ENCODE data around the gene ATP1A1.

ATP1A1 gene

DNA sequence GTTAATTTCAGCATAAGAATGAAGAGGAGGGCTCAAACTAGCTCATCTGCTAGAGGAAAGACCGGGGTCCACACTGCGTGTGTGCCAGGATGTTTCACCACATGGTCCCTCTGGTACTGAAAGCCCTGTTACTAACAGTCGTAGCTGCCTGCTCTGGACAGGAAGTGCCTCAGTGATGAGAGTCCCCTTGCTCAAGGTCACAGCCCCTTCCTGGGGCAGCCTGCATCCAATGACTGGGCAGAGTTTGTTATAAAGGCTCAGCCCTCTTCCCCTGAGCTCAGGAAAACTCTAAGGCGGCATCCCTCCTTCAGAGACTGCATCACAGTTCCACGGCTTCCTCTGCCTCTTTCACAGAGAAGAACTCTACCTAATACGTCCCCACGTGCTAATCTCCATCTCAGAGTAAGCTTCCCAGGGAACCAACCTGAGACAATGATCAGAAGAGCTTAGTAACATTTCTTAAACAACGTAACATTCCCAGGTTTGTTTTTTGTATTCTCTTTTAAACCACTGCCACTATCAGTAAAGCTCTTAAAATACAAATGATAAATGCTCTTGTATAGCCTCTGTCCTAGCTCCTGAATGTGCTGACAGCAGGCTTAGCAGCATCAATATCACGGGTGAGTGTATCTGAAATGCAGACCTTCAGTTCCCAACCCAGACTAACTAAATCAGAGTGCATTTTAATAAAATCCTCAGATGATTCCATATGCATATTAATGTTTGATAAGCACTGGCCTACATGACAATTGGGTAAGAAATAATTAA, 38.0 kb upstream of the ATP1A1 start:
- H3K4me3 Mint-ChIP-seq, result no peak overlapping the region
- no peaks in the 10 kb centered on the region for H3K9me3 Mint-ChIP-seq
- DNase-seq (ENCODE audit: low spot score in 2 of 2) (no peak), ATAC-seq (no peak)
- no peaks in the 10 kb centered on the region for H3K4me1 Mint-ChIP-seq
- H3K27ac Mint-ChIP-seq, result no peak overlapping the region
- no peaks in the 10 kb centered on the region for H3K36me3 Mint-ChIP-seq

DNA sequence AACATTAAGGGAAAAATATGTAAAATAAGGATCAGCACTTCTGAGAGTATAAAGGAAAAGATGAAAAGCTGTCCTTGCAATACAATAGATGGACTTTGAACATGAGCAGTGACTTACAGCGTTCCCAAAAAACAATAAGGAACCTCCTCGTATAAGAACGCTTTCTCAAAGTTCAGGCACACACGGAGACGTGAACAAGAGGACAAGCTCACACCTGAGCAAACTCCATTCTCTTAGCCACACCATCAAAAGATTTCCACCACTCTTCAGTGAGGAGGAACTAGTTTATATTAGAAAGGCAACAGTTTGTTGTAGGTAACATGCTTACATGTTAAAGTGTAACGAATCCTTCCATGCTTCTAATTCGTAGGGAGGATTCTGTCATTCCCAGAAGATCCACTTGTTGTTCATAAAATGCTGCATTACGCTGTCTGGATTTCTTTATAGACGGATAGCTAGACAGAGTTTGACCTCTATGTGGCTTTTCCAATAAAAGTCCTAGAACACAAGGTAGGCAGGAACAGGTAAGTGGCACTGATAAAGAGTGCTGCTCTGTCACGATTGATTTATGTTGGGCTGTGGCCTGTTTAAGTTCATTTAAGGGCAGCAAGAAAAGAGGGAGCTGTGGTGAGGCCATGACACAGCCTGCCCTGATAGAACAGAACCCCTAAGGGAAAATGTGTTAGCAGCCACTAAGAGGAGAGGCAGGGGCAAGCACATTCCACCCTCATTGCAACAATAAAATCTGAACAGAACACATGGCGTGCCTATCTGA, 37.0 kb upstream of the ATP1A1 start:
- no peaks in the 10 kb centered on the region for H3K4me1 Mint-ChIP-seq
- H3K27ac Mint-ChIP-seq, result no peak overlapping the region
- ATAC-seq, result no peak
- no peaks in the 10 kb centered on the region for H3K36me3 Mint-ChIP-seq
- H3K4me3 Mint-ChIP-seq, result no peak overlapping the region
- no peak for DNase-seq (ENCODE audit: low spot score in 2 of 2)
- H3K9me3 Mint-ChIP-seq, result no peaks in the 10 kb centered on the region

DNA sequence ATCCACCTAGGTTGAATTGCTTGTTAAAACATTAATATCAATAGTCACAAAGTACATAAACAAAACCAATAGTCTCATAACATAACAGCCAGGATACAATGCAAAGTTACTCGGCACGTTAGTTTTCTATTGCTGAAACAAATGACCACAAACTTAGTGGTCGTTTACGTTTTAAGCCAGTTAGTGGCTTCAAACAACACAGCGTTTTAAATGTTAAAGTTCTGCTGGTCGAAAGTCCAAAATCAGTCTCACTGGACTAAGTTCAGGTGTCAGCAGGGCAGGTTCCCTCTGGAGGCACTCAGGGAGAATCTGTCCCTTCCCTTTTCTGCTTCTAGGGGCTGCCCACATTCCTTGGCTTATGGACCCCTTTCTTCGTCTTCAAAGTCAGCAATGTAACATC, 35.6 kb upstream of the ATP1A1 start:
- H3K27ac Mint-ChIP-seq, result no peak overlapping the region
- no peak overlapping the region for H3K4me3 Mint-ChIP-seq
- no peak for DNase-seq (ENCODE audit: low spot score in 2 of 2)
- H3K36me3 Mint-ChIP-seq, result no peaks in the 10 kb centered on the region
- no peak for ATAC-seq
- no peaks in the 10 kb centered on the region for H3K4me1 Mint-ChIP-seq
- H3K9me3 Mint-ChIP-seq, result no peaks in the 10 kb centered on the region

DNA sequence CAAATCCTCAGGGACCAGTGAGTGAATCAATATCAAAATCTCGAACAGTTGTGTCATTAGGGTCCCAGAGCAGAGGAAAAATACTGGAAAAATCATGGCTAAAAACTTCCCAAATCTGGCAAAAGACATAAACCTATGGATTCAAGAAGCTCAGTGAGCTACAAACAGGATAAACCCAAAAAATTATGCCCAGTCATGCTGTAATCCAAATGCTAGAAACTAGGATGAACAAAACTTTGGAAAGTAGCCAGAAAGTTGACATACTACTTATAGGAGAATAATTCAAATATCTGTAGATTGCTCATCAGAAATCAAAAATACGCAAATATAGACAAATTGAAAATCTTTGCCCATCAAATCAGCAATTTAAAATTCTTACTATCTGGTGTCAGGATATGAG, 34.6 kb upstream of the ATP1A1 start:
- H3K36me3 Mint-ChIP-seq, result no peaks in the 10 kb centered on the region

DNA sequence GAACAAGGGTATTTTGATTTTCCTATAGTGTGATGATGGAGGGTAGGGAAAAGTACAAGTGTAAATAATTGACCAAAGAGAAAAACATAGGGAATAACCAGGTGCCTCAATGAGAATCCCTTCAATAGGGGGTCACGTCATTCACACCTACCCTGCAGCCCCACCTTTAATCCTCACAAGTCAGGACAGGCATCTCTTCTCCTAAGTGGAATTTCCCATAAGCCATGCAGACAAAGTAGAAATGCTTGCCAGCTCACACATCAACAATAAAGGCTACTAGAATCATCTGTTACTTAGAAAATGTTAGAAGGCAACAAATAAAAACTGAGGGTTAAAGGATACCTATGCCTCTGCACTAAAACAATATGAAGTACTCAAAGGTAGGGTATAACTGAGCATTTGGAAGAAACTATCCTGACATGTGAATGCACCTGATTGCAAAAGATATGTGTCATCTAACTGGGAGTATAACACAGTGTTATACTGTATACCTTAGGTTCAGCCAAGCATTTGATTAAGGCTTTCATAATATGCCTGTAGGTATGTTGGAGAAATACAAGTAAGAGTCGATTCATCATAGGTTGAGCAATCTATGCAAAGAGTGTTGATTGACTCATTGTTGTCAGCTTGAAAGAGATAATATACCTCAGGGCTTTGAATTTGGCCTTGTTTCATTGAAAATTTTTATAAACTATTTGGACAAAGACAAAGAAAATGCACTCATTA, 32.4 kb upstream of the ATP1A1 start:
- Mint-ChIP-seq H3K9me3 (no peaks in the 10 kb centered on the region), H3K4me3 (no peak overlapping the region), H3K36me3 (no peaks in the 10 kb centered on the region), H3K27ac (no peak overlapping the region), H3K4me1 (no peaks in the 10 kb centered on the region)
- peak; percentile 21 for ATAC-seq
- no peak for DNase-seq (ENCODE audit: low spot score in 2 of 2)

More for the DNA sequence above, 34.6 kb upstream of the ATP1A1 start:
- Mint-ChIP-seq H3K4me1 (no peaks in the 10 kb centered on the region), H3K4me3 (no peak overlapping the region), H3K9me3 (no peaks in the 10 kb centered on the region), H3K27ac (no peak overlapping the region)
- ATAC-seq (no peak), DNase-seq (ENCODE audit: low spot score in 2 of 2) (no peak)

DNA sequence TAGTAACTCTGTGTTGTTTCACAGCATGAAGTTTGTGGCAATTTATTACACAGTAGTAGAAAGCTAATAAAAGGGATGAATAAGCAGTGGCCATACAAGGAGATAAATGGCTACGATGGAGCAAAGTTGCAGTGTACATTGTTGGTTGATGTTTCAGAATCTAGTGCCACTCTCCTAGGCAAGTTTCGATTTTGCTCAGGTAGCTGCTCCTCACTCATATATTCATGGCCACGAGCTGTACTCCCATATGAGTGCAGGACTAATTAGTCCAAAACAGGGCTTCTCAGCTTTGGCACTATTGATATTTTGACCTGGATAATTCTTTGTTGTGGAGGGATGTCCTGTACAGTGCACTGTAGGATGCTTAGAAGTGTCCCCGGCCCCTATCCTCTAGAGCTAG, 30.0 kb upstream of the ATP1A1 start:
- Mint-ChIP-seq H3K9me3 (no peaks in the 10 kb centered on the region), H3K4me1 (no peaks in the 10 kb centered on the region), H3K4me3 (no peak overlapping the region), H3K27ac (no peak overlapping the region), H3K36me3 (no peaks in the 10 kb centered on the region)
- DNase-seq (ENCODE audit: low spot score in 2 of 2) (no peak), ATAC-seq (no peak)

DNA sequence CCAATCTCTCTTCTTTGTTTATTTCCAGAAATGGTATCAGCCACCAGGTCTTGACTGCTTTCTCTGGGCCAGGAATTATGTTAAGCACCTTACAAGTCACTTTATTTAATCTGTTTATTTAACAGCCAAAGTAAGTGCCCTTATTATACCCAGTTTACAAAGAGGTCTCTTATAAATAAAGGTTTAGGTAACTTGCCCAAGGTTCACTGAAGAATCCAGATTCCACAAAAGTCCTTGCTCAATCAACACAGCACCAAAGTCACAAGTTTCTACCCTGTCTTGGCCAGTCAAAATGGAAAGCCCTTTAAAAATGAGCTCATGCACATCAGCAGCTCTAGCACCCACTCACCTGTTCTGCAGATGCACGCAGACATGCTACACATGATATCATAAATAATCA, 28.0 kb upstream of the ATP1A1 start:
- DNase-seq (ENCODE audit: low spot score in 2 of 2) (no peak), ATAC-seq (no peak)
- Mint-ChIP-seq H3K4me1 (no peaks in the 10 kb centered on the region), H3K4me3 (no peak overlapping the region), H3K27ac (no peak overlapping the region), H3K36me3 (no peaks in the 10 kb centered on the region), H3K9me3 (no peaks in the 10 kb centered on the region)

DNA sequence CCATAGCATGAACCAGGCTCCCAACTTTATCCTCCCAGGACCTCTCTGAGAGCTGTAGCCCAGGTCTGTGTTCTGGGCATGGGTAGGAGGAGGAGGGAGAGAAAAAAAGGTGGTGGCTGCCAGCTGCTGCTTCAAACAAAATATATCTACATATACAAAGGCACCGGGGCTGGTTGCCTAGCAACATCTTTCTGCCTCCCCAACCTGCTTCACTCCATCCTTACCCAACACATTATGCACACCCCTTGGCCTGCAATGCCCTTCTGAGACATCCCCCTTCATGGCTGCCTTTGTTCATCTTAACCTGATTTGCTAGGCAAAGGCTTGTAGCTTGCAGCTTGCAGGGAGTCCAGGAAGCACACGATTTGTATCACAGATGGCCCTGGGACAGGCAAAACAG, 27.2 kb upstream of the ATP1A1 start:
- H3K4me1 Mint-ChIP-seq, result no peaks in the 10 kb centered on the region
- no peaks in the 10 kb centered on the region for H3K9me3 Mint-ChIP-seq
- DNase-seq (ENCODE audit: low spot score in 2 of 2), result no peak
- ATAC-seq, result no peak
- H3K4me3 Mint-ChIP-seq, result no peak overlapping the region
- H3K36me3 Mint-ChIP-seq, result no peaks in the 10 kb centered on the region
- no peak overlapping the region for H3K27ac Mint-ChIP-seq

DNA sequence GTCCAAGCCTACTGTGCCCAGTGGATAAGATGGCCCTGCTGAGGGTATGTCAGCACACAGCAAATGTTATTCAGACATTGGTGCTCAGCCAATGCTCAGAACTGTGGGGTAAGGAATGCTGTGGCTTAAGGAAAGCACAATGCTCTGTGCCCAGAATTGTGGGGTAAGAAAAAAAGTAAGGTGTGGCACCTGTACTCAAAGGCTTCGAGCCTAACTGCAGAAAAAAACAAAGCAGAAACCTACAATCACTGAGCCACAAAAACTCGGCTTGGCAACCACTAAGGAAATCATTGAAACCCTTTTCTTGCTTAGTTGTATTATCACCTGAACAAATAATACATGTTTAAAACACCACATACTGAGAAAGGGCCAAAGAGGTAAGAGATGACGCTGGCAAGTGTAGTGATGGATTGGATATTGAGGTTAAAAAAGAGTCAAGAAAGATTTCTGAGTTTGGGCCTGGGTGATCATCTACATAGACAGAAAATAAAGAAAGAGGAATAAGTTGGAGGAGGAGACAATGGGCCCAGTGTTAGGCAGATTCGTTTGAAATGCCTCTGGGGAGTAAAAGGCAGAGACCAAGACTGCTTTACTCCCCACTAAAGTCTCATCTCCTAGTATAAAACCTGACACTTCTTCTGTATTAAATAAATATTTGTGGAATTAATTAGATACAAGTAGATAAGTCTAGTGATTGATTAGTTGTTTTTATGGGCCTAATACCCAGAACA, 25.9 kb upstream of the ATP1A1 start:
- DNase-seq (ENCODE audit: low spot score in 2 of 2), result no peak
- no peak for ATAC-seq
- H3K4me1 Mint-ChIP-seq, result peaks cover 5% of the 10 kb centered on the region
- no peak overlapping the region for H3K4me3 Mint-ChIP-seq
- H3K27ac Mint-ChIP-seq, result no peak overlapping the region
- no peaks in the 10 kb centered on the region for H3K36me3 Mint-ChIP-seq
- H3K9me3 Mint-ChIP-seq, result no peaks in the 10 kb centered on the region

DNA sequence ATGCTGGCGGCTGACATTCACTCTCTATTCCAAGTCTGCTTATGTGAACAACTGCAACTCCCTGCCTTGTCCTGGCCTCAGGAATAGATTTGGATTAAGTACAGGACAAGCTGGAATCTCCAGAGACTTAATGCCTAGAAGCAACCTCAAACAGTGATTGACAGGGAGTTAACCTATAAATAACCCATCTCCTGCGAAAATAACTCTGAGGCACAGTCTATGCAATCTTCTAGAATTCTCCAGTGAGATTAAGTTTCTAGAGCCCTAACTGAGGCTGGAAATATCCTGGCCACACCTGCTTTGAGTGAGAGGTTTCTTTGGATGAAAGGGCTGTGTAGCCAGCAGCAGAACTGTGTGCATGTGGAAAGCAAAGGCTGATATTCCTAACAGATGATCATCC, 25.3 kb upstream of the ATP1A1 start:
- H3K4me1 Mint-ChIP-seq, result peaks cover 10% of the 10 kb centered on the region

DNA sequence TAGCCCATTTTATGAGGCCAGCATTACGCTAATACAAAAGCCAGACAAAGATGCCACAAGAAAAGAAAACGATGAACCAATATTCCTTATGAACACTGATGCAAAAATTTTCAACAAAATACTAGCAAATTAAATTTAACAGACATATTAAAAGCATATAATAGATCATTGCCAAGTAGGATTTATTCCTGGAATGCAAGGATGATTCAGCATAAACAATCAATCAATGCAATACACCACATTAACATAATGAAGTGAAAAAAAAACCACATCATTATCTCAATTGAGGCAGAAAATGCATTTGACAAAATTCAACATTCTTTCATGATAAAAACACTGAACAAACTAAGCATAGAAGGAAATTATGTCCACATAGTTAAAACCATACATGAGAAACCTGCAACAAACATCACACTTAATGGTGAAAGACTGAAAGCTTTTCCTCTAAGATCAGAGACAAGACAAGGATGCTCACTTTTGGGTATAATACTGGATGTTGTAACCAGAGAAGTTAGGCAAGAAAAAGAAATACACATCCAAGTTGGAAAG, 22.9 kb upstream of the ATP1A1 start:
- Mint-ChIP-seq H3K4me3 (no peak overlapping the region), H3K4me1 (peaks cover 10% of the 10 kb centered on the region)
- DNase-seq (ENCODE audit: low spot score in 2 of 2), result no peak

More for the DNA sequence above, 25.3 kb upstream of the ATP1A1 start:
- Mint-ChIP-seq H3K9me3 (no peaks in the 10 kb centered on the region), H3K4me3 (no peak overlapping the region), H3K27ac (no peak overlapping the region), H3K36me3 (no peaks in the 10 kb centered on the region)
- ATAC-seq, result no peak
- no peak for DNase-seq (ENCODE audit: low spot score in 2 of 2)

DNA sequence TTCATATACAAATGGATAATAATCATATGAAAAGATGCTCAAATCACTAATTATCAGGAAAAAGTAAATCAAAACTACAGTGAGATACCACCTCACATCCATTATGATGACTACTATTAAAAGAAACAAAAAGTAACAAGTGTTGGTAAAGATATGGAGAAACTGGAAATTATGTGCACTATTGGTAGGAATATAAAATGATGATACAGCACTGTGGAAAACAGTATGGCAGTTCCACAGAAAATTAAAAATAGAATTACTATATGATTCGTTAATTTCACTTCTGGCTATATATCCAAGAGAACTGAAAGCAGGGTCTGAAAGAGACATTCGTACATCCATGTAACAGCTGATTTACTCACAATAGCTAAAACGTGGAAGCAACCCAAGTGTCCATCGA, 21.1 kb upstream of the ATP1A1 start:
- no peaks in the 10 kb centered on the region for H3K9me3 Mint-ChIP-seq
- DNase-seq (ENCODE audit: low spot score in 2 of 2) (no peak), ATAC-seq (no peak)
- no peak overlapping the region for H3K4me3 Mint-ChIP-seq
- H3K27ac Mint-ChIP-seq, result no peak overlapping the region
- peaks cover 20% of the 10 kb centered on the region for H3K4me1 Mint-ChIP-seq
- no peaks in the 10 kb centered on the region for H3K36me3 Mint-ChIP-seq

More for the DNA sequence above, 22.9 kb upstream of the ATP1A1 start:
- Mint-ChIP-seq H3K36me3 (no peaks in the 10 kb centered on the region), H3K27ac (no peak overlapping the region), H3K9me3 (no peaks in the 10 kb centered on the region)
- no peak for ATAC-seq

DNA sequence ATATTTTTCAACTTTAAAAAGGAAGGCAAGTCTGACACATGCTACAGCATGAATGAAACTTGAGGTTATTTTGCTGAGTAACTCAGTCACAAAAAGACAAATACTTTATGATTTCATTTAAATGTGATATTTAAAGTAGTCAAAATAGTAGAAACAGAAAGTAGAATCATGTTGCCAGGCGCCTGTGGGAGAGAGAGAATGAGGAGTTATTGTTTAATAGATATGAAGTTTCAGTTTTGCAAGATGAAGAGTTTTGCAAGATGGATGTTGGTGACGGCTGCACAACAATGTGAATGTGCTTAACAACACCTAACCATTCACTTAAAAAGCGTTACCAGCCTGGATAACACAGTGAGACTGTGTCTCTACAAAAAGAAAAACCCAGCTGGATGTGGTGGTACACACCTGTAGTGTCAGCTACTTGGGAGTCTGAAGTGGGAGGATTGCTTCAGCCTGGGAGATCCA, 20.7 kb upstream of the ATP1A1 start:
- peak; percentile 75 for ATAC-seq
- H3K27ac Mint-ChIP-seq, result no peak overlapping the region
- DNase-seq (ENCODE audit: low spot score in 2 of 2), result no peak
- peaks cover 24% of the 10 kb centered on the region for H3K4me1 Mint-ChIP-seq
- no peak overlapping the region for H3K4me3 Mint-ChIP-seq
- H3K36me3 Mint-ChIP-seq, result no peaks in the 10 kb centered on the region
- H3K9me3 Mint-ChIP-seq, result no peaks in the 10 kb centered on the region

DNA sequence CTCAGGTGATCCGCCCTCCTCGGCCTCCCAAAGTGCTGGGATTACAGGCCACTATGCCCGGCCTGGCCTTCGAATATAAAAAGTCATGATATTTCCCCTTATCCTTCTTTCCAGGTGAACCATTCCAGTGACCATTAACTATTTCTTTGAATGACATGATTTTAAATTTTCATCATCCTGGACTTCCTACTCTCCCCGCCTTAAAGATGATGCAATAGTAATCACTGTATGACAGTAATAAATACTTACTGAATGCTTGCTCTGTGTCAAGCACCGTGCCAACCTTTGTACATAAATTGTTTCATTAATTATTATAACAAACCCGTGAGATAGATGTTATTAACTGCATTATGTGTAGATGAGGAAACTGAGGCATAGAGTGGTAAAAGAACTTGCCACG, 19.9 kb upstream of the ATP1A1 start:
- Mint-ChIP-seq H3K4me1 (peaks cover 24% of the 10 kb centered on the region), H3K9me3 (no peaks in the 10 kb centered on the region), H3K4me3 (no peak overlapping the region), H3K27ac (no peak overlapping the region), H3K36me3 (no peaks in the 10 kb centered on the region)
- no peak for ATAC-seq
- no peak for DNase-seq (ENCODE audit: low spot score in 2 of 2)

DNA sequence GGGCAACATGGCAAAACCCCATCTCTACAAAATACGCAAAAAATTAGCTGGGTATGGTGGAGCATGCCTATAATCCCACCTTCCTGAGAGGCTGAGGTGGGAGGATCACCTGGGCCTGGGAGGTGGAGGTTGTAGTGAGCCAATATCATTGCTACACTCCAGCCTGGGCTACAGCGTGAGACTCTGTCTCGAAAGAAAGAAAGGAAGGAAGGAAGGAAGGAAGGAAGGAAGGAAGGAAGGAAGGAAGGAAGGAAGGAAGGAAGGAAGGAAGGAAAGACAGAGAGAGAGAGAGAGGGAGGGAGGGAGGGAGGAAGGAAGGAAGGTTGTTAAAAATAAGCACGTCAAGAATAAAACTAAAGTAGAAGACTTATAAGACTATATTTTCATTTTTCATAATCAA, 17.0 kb upstream of the ATP1A1 start:
- Mint-ChIP-seq H3K27ac (peak overlapping the region; percentile 74), H3K36me3 (no peaks in the 10 kb centered on the region), H3K9me3 (no peaks in the 10 kb centered on the region), H3K4me3 (no peak overlapping the region), H3K4me1 (peaks cover 24% of the 10 kb centered on the region)
- DNase-seq (ENCODE audit: low spot score in 2 of 2) (no peak), ATAC-seq (no peak)

All from stimulated activated effector memory CD8-positive, alpha-beta T cell treated with anti-CD3 and anti-CD28 coated beads, Interleukin-12 subunit alpha, Interleukin-12 subunit beta, amount 100 ng/mL, for 72 hours (primary cell).